ENCODE results near the gene ALOX5.
"Not testable (repeated sequence)": the region's sequence is repeated elsewhere in the genome, so short reads cannot be mapped to it uniquely, and the experiment has no call there.

The ALOX5 gene

DNA sequence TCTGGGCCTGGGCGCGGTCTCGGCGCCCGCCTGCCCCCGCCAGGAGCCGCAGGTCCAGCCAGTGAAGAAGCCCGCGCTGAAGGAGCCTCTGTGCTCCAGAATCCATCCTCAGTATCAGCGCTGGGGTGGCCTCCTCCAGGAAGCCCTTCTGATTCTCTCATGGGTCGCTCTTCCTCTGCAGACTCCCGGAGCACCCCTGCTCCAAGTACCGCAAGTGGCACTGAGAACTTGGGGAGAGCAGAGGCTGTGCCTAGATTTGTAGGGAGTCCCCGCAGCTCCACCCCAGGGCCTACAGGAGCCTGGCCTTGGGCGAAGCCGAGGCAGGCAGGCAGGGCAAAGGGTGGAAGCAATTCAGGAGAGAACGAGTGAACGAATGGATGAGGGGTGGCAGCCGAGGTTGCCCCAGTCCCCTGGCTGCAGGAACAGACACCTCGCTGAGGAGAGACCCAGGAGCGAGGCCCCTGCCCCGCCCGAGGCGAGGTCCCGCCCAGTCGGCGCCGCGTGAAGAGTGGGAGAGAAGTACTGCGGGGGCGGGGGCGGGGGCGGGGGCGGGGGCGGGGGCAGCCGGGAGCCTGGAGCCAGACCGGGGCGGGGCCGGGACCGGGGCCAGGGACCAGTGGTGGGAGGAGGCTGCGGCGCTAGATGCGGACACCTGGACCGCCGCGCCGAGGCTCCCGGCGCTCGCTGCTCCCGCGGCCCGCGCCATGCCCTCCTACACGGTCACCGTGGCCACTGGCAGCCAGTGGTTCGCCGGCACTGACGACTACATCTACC, at the start of gene ALOX5:
Gene ALOX5 (plus strand): TSS at position 641 of the 774 bp plus-strand sequence. CDS start 64 bp downstream, at position 705.
- DNase-seq = no peak

DNA sequence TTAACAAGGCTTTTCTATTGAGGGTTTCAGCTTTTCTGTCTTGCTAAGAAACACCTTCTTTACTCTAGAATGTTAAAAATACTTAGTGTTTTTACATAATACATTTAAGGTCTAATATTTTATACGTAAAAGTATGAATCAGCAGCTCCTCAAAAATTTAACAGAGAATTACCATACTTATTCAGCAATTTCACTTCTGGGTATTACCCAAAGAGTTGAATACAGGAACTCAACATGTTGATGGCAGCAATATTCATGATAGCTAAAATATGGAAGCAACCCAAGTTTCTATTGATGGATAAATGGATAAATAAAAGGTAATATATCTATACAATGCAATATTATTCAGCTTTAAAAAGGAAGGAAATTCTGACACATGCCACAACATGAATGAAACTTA, 48.9 kb upstream of the ALOX5 start:
- DNase-seq = no peak

DNA sequence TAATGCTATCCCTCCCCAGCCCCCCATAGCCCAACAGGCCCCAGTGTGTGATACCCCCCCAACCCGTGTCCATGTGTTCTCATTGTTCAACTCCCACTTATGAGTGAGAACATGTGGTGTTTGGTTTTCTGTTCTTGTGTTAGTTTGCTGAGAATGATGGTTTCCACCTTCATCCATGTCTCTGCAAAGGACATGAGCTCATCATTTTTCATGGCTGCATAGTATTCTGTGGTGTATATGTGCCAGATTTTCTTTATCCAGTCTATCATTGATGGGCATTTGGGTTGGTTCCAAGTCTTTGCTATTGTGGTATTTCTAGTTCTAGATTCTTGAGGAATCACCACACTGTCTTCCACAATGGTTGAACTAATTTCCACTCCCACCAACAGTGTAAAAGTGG, 47.2 kb upstream of the ALOX5 start:
- DNase-seq = not testable (repeated sequence)

DNA sequence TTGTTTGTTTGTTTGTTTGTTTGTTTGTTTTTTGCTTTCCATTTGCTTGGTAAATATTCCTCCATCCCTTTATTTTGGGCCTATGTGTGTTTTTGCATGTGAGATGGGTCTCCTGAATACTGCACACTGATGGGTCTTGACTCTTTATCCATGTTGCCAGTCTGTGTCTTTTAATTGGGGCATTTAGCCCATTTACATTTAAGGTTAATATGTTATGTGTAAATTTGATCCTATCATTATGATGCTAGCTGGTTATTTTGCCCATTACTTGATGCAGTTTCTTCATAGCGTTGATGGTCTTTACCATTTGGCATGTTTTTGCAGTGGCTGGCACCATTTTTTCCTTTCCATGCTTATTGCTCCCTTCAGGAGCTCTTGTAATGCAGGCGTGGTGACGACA, 42.2 kb upstream of the ALOX5 start:
- DNase-seq = not testable (repeated sequence)

DNA sequence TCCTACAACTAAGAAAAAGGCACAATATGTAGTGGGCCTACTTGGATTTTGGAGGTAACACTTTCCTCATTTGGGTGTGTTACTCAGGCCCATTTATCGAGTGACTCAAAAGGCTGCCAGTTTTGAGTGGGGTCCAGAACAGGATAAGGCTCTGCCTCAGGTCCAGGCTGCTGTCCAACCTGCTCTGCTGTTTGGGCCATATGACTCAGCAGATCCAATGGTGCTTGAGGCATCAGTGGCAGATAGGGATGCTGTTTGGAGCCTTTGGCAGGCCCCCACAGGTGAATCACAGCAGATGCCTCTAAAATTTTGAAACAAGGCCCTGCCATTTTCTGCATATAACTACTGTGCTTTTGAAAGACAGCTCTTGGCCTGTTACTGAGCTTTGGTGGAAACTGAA, 34.1 kb upstream of the ALOX5 start:
- DNase-seq = no peak

DNA sequence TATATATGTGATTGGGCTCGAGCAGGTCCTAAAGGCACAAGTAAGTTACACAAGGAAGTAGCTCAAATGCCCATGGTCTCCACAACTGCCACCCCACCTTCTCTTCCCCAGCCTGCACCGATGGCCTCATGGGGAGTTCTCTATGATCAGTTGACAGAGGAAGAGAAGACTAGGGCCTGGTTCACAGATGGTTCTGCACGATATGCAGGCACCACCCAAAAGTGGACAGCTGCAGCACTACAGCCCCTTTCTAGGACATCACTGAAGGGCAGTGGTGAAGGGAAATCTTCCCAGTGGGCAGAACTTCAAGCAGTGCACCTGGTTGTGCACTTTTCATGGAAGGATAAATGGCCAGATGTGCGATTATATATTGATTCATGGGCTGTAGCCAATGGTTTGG, 33.6 kb upstream of the ALOX5 start:
- not testable (repeated sequence) for DNase-seq

DNA sequence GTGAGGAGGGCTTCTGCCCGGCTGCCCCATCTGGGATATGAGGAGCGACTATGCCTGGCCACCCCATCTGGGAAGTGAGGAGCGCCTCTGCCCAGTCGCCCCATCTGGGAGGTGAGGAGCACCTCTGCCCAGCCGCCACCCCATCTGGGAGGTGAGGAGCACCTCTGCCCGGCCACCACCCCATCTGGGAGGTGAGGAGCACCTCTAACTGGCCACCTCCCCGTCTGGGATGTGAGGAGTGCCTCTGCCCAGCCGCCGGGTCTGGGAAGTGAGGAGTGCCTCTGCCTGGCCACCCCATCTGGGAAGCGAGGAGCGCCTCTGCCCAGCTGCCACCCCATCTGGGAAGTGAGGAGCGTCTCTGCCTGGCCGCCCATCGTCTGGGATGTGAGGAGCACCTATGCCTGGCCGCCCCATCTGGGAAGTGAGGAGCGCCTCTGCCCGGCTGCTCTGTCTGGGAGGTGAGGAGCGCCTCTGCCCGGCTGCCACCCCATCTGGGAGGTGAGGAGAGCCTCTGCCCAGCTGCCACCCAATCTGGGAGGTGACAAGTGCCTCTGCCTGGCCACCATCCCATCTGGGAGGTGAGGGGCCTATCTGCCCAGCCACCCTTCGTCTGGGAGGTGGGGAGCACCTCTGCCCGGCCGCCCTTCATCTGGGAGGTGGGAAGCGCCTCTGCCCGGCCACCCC, 27.2 kb upstream of the ALOX5 start:
- not testable (repeated sequence) for DNase-seq

DNA sequence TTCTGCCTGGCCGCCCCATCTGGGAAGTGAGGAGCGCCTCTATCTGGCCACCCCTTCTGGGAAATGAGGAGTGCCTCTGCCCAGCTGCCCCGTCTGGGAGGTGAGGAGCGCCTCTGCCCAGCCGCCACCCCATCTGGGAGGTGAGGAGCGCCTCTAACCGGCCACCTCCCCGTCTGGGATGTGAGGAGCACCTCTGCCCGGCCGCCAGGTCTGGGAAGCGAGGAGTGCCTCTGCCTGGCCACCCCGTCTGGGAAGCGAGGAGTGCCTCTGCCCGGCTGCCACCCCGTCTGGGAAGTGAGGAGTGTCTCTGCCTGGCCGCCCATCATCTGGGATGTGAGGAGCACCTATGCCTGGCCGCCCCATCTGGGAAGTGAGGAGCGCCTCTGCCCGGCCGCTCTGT, 26.6 kb upstream of the ALOX5 start:
- not testable (repeated sequence) for DNase-seq

DNA sequence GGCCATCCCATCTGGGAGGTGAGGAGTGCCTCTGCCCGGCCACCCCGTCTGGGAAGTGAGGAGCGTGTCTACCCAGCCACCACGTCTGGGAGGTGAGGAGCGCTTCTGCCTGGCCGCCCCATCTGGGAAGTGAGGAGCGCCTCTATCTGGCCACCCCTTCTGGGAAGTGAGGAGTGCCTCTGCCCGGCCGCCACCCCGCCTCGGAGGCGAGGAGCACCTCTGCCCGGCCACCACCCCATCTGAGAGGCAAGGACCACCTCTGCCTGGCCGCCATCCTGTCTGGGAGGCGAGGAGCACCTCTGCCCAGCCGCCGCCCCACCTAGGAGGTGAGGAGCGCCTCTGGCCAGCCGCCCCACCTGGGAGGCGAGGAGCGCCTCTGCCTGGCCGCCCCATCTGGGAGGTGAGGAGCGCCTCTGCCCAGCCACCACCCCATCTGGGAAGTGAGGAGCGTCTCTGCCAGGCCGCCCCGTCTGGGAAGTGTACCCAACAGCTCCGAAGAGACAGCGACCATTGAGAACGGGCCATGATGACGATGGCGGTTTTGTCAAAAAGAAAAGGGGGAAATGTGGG, 25.7 kb upstream of the ALOX5 start:
- not testable (repeated sequence) for DNase-seq

DNA sequence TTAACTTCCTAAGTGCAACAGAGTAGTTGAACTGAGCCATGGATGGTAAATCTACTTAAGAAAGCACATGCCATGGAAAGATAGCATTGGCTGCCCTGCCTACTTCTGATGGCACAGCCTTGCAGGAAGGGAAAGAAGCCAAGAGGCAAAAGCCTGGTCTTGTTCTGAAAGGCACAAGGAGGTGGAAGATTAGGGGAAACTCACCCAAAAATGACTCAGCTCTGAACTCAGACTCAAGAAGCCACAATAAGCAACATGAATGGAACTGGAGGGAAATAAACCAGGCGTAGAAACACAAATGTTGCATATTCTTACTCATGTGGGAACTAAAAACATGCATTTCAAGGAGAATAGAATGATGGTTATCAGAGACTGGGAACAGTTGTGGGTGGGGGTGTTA, 20.8 kb upstream of the ALOX5 start:
- DNase-seq = no peak

DNA sequence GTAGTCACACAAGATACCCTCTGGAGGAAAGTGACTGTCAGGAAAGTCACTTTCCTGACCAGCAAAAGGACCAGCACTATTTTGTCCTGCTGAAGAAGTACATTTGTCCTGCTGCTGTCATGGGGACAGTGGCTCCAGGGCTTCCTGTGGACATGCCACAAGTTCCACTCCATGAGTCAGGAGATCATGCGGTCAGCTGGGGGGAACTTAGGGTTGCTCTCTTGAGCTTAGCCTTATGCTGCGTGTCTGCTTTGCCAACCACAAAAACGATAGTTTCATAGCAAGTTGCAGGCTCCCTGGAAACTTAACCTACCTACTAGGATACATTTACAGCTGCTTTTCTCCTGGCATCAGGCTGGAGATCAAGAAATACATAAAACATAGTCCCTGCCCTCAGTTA, 19.8 kb upstream of the ALOX5 start:
- DNase-seq = no peak

DNA sequence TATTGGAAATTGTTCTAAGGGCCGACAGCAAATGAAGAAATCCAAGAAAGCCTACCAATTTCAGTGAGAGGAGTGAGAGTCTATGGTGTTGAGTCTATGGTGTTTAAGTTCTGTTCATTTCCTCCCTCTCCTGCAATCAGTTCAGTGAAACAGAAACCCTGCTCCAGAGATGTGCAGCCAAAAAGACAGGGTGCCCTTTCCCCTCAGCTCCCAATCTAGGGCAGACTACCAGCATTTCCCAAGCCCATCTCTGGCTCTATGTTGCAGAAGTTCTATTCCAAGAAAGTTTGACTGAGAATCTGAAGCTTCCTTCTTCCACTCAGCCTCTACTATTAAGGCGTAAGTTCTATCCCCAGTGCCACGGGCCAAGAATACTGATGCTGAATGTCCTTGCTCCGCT, 18.5 kb upstream of the ALOX5 start:
- DNase-seq = no peak

DNA sequence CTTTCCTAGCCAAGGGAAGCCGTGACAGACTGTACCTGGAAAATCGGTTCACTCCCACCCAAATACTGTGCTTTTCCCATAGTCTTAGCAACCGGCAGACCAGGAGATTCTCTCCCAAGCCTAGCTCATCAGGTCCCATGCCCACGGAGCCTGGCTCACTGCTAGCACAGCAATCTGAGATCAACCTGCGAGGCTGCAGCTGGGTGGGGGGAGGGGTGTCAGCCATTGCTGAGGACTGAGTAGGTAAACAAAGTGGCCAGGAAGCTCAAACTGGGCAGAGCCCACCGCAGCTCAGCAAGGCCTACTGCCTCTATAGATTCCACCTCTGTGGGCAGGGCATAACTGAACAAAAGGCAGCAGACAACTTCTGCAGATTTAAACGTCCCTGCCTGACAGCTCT, 15.1 kb upstream of the ALOX5 start:
- DNase-seq = not testable (repeated sequence)

DNA sequence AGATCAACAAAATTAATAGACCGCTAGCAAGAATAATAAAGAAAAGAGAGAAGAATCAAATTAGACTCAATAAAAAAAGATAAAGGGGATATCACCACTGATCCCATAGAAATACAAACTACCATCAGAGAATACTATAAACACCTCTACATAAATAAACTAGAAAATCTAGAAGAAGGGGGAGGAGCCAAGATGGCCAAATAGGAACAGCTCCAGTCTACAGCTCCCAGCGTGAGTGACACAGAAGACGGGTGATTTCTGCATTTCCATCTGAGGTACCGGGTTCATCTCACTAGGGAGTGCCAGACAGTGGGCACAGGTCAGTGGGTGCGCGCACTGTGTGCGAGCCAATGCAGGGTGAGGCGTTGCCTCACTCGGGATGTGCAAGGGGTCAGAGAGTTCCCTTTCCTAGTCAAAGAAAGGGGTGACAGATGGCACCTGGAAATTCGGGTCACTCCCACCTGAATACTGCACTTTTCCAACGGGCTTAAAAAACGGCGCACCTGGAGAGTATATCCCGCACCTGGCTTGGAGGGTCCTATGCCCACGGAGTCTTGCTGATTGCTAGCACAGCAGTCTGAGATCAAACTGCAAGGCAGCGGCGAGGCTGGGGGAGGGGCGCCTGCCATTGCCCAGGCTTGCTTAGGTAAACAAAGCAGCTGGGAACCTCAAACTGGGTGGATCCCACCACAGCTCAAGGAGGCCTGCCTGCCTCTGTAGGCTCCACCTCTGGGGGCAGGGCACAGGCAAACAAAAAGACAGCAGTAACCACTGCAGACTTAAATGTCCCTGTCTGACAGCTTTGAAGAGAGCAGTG, 11.8 kb upstream of the ALOX5 start:
- not testable (repeated sequence) for DNase-seq

DNA sequence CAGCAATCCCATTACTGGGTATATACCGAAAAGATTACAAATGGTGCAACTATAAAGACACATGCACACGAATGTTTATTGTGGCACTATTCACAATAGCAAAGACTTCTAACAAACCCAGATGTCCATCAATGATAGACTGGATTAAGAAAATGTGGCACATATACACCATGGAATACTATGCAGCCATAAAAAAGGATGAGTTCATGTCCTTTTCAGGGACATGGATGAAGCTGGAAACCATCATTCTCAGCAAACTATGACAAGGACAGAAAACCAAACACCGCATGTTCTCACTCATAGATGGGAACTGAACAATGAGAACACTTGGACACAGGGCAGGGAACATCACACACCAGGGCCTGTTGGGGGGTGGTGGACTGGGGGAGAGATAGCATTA, 6.4 kb upstream of the ALOX5 start:
- DNase-seq = not testable (repeated sequence)

DNA sequence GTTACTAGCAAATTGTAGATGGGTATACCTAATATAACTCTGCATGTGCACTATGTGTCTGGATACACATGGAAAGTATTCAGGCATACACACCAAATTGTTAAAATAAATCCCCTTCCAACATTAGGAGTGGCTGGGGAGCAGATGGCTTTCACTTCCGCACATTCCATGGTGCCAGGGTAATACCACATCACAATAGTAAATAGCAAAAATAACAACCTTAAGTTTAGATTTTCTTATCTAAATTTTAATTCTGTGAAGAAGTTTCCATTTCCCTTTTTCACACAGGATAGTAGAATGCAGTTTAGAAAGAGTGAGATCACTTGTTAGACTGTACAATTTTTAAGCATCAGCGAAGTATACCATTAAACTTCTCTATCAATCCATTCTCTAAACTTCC, 5.8 kb upstream of the ALOX5 start:
- no peak for DNase-seq

DNA sequence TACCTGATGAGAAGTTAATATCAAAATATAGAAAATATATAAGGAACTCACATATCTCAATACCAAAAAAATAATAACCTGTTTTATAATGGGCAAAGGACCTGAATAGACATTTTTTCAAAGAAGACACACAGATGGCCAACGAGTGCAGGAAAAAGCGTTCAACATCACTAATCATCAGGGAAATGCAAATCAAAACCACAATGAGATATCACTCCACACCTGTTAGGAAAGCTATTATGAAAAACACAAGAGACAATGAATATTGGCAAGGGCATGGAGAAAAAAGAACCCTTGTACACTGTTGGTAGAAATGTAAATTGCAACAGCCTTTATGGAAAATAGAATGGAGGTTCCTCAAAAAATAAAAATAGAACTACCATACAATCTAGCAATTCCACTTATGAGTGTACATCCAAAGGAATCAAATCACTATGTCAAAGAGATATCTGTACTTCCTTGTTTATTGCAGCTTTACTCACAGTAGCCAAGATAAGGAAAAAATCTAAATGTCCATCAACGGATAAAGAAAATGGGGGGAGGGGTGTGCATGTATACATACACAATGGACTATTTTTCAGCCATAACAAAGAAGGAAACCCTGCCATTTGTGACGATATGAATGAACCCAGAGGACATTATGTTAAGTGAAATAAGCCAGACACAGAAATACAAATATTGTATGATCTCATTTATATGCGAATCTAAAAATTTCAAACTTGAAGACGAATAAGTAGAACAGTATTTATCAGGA, 3.6 kb upstream of the ALOX5 start:
- no peak for DNase-seq

DNA sequence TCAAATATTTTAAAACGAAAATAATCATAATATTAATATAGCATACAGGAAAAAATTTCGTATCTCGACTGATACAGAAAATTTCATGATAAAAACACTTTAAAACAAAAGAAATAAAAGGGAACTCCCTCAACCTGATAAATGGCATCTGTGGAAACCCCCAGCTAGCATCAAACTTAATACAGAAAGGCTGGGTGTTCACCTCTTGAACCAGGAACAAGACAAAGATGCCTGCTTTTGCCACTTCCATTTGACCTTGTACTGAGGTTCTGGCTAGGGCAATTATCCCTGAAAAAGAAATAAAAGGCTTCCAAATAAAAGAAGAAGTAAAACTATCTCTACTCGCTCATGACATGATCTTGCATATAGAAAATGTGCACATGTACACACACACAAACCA, 2.5 kb upstream of the ALOX5 start:
- no peak for DNase-seq

DNA sequence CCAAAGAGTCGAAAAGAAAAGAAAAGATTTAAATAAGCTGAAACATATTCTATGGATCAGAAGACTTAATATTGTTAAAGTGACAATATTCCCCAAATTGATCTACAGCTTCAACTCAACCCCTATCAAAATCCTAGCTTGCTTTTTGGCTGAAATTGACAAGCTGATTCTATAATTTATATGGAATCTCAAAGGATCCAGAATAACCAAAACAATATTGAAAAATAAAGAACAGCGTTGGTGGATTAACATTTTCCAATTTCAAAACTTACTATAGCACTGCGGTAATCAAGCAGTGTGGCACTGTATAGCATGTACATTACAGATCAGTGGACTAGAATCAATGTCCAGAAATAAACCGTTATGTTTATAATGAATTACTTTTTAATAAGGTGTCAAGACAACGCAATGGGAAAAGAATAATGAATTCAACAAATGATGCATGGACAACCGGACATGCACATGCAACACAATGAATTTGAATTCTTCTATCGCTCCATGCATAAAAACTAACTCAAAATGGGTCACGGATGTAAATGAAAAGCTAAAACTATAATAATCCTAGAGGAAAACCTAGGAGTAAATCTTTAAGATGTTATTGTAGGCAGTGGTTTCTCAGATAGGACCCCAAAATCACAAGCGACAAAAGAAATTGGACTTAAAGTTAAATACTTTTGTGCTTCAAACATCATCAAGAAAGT, 1.6 kb upstream of the ALOX5 start:
- no peak for DNase-seq

DNA sequence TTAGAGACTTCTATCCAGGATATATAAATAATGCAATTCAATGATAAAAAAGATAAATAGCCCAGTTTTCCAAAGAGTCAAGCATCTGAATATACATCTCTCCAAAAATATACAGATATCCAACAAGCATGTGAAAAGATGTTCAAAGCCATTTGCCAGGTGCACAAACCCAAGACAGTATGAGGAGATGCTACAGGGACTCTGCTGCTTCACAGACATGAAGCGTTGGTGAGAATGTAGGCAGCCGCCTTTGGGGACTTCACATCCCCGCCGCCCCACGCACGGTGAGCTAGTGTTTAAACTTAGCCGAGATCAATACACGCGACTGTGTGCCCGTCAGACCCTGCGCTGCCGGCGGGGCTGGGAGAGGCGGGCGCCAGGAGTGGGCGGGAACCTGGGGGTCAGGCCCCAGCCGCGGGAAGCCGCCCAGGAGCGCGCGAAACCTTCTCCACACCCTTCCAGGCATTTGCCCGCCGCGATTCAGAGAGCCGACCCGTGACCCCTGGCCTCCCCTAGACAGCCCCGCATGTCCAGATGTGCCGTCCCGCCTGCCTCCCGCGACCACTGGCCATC, 927 bp upstream of the ALOX5 start:
- no peak for DNase-seq

DNA sequence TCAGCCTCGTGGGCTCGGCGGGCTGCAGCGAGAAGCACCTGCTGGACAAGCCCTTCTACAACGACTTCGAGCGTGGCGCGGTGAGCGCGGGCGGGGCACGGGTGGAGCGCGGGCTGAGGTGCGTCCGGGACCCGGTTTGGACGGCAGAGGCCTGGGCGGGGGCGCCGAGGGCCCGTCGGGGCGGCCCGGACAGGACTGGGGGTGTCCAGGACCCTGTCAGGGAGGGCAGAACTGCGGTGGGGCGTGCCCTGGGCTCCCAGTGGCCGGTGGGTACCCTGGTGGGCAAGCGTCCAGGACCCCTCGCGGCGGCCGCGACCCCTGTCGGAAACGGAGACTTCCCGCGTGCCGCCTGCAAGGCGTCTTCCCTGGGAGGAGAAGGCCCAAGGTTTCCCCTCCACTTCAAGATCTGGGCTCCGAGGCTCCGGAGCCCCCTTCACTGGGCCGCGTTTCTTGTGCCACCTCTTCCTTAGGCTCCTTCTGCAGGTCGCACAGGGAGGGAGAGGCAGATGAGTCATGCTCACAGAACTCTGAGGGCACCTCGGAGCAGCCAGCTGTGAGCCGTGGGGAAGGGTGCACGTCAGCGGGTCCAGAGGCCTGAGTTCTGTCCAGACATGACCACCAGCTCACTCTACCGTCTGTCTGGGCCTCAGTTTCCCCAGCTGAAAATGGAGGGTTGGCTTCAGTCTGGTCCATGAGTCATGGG, 485 bp downstream of the ALOX5 start:
- no peak for DNase-seq
